CD4-positive, alpha-beta memory T cell (primary cell): ENCODE data around the gene EXOC3L1. TPM values are rescaled to one million over a fixed set of nuclear protein-coding genes. Genes with fewer than 3 reads are reported as not detected.

Source experiments
- CTCF ChIA-PET: fragments of 350-600 bp; sonication (Branson Sonifier 250); formaldehyde crosslinking; loops from one replicate; lab custom pipeline; 2021; ENCODE audit warnings: inconsistent platforms; ENCODE audit not compliant: partially characterized antibody; lab: Charles Lee
- POLR2A ChIA-PET: fragments of 350-600 bp; sonication (Branson Sonifier 250); formaldehyde crosslinking; loops from one replicate; lab custom pipeline; 2021; ENCODE audit not compliant: partially characterized antibody; lab: Charles Lee
- DNase-seq, 5 donors: peaks; one replicate each; pipeline versions ENCODE4 v3.0.0 to v3.0.0-alpha.2; 2020 to 2022; ENCODE audit warnings: mixed read lengths in 1 of 5
- H3K27ac ChIP-seq: one replicate; pipeline ENCODE4 v1.7.0; 2013; ENCODE audit warnings: low read depth, low read length
- H3K27me3 ChIP-seq: 2 replicates; pipeline ENCODE4 v1.7.0; 2013; ENCODE audit warnings: mild to moderate bottlenecking, low read length, moderate library complexity; ENCODE audit not compliant: insufficient read depth
- H3K36me3 ChIP-seq: 2 replicates; pipeline ENCODE4 v1.7.0; 2013; ENCODE audit warnings: mild to moderate bottlenecking, low read length, moderate library complexity; ENCODE audit not compliant: insufficient read depth
- H3K4me1 ChIP-seq: 2 replicates; pipeline ENCODE4 v1.7.0; 2013; ENCODE audit warnings: mild to moderate bottlenecking, low read length, moderate library complexity; ENCODE audit not compliant: insufficient read depth
- H3K4me3 ChIP-seq, 2 donors: one replicate each; pipeline ENCODE4 v1.7.0; 2013; ENCODE audit warnings: low read length in 2 of 2, mild to moderate bottlenecking in 1 of 2
- H3K9me3 ChIP-seq, 2 donors: one replicate each; pipeline ENCODE4 v1.7.0; 2013; ENCODE audit warnings: low read length in 2 of 2, control low read depth in 1 of 2; ENCODE audit not compliant: control insufficient read depth in 1 of 2
- H3K27ac Mint-ChIP-seq, 7 donors: one replicate each; pipeline ENCODE4 v1.8.0; 2020 to 2021; ENCODE audit warnings: mixed read lengths in 7 of 7, mild to moderate bottlenecking in 6 of 7, inconsistent platforms in 3 of 7, moderate library complexity in 3 of 7
- H3K27me3 Mint-ChIP-seq, 2 donors: one replicate each; pipeline ENCODE4 v1.8.0; 2020 to 2021; ENCODE audit warnings: mixed read lengths in 2 of 2
- H3K36me3 Mint-ChIP-seq, 2 donors: one replicate each; pipeline ENCODE4 v1.8.0; 2020 to 2021; ENCODE audit warnings: mixed read lengths in 2 of 2, inconsistent platforms in 1 of 2, mild to moderate bottlenecking in 1 of 2
- H3K4me1 Mint-ChIP-seq, 4 donors: one replicate each; pipeline ENCODE4 v1.8.0; 2020 to 2021; ENCODE audit warnings: mixed read lengths in 4 of 4, mild to moderate bottlenecking in 1 of 4
- H3K4me3 Mint-ChIP-seq, 8 donors: one replicate each; pipeline ENCODE4 v1.8.0; 2020 to 2021; ENCODE audit warnings: mixed read lengths in 8 of 8, mild to moderate bottlenecking in 7 of 8, moderate library complexity in 6 of 8, inconsistent platforms in 3 of 8
- H3K9me3 Mint-ChIP-seq, 8 donors: one replicate each; pipeline ENCODE4 v1.8.0; 2020 to 2021; ENCODE audit warnings: mixed read lengths in 8 of 8, mild to moderate bottlenecking in 5 of 8, inconsistent platforms in 3 of 8, moderate library complexity in 1 of 8
- intact Hi-C: fragments of 100-400 bp; cut with micrococcal nuclease; formaldehyde crosslinking; loops from one replicate; pipeline ENCODE4 v1.15.1; 2023
- polyA plus RNA-seq, 2 donors: library from polyadenylated mRNA; unstranded; fragments of 300-500 nt; fragmentation: Illumina TruSeq; gene quantifications; one replicate each; pipeline ENCODE4 v1.2.3, GENCODE V29; 2021
- total RNA-seq, 2 experiments: library from RNA; stranded (reverse); gene quantifications; one replicate each; pipeline ENCODE4 v1.2.3, GENCODE V29; 2021

Gene EXOC3L1
- total and polyA plus RNA-seq, 4 experiments from 2014 or later: 0.21 TPM; not detected in 3

DNA sequence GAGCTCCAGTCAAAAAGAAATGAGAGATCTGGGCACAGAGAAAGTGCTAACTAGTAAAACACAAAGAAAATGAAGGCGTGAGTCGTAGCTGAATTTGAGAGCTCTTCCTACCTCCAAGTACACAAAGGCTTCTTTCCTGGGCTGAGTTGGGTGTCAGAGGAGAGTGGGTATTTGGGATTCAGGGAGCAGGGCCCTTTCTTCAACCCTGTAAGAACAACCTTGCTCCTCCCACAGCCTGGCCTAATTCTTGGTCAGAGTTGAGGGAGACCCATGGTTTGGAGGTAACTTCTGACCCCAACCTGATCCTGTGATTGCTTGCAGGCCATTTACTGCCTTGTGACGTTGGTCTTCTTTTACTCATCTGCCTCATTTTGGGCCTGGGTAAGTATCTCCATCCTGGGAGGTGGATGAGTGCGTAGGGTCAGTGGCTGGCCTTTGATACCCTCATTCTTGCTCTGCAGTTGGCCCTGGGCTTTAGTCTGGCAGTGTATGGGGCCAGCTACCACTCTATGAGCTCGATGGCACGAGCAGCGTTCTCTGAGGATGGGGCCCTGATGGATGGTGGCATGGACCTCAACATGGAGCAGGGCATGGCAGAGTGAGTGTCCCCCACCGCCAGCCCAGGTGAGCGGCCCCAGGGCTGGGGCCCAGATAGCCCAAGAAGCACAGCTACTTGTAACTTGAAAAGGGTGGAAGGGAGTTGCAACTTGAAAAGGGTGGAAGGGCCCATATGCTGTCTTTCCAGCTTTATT lies 38.3 kb upstream of the EXOC3L1 start:
- Mint-ChIP-seq H3K36me3 (peaks cover 11 to 37% of the 10 kb centered on the region in 2 donors), H3K4me3 (peak overlapping the region; percentile 98 to 100 (median 100)), H3K9me3 (no peaks in the 10 kb centered on the region), H3K27me3 (no peaks in the 10 kb centered on the region), H3K27ac (peak overlapping the region; percentile 66 to 100 (median 98)), H3K4me1 (peaks cover 39 to 52% (median 50%) of the 10 kb centered on the region in 4 donors)
- H3K4me3 ChIP-seq: peak overlapping the region; percentile 73 to 99
- peak overlapping the region; percentile 88 for H3K27ac ChIP-seq
- DNase-seq: no peak
- CTCF ChIA-PET: interaction anchor here (0.6 to 2.4 kb wide), 4 partner anchors 10 to 211 kb away, joined by 3 to 15 read pairs (median 4); no protein-coding TSS in a partner anchor
- no peaks in the 10 kb centered on the region for H3K9me3 ChIP-seq
- POLR2A ChIA-PET: interaction anchor here (0.8 to 17.2 kb wide), 7 partner anchors 9 to 210 kb away, joined by 3 to 259 read pairs (median 11); partner anchors contain the start of genes ELMO3, FBXL8, FHOD1 and SLC9A5
- H3K4me1 ChIP-seq: peaks cover 45% of the 10 kb centered on the region
- peaks cover 39% of the 10 kb centered on the region for H3K36me3 ChIP-seq
- intact Hi-C loops: no loop called here
- H3K27me3 ChIP-seq: no peaks in the 10 kb centered on the region

DNA sequence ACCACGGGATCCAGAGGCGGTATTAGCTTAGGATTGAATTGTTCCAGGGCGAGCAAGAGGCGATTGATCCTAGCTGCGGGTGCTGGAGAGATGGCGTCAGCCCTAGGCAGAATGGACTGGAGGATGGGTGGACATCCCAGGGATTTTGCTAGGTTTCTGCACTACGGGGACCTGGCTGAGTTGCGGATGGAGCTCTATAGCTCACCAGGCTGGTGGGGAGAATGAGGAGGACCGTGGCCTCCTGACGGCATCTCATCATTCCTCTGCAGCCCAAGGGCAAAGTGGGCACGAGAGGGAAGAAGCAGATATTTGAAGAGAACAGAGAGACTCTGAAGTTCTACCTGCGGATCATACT lies 37.6 kb upstream of the EXOC3L1 start:
- Mint-ChIP-seq H3K36me3 (peaks cover 11 to 36% of the 10 kb centered on the region in 2 donors), H3K27me3 (no peaks in the 10 kb centered on the region), H3K9me3 (no peaks in the 10 kb centered on the region), H3K4me1 (peaks cover 43 to 58% (median 54%) of the 10 kb centered on the region in 4 donors), H3K27ac (peak overlapping the region; percentile 96 to 100 (median 99)), H3K4me3 (peak overlapping the region; percentile 98 to 100 (median 100))
- intact Hi-C loops: loop anchor here (1.0 to 2.0 kb wide), 7 partner anchors 9 to 335 kb away; partner anchors contain the start of genes CTCF, E2F4, FHOD1 and PLEKHG4
- CTCF ChIA-PET: interaction anchor here (0.6 to 2.4 kb wide), 8 partner anchors 11 to 249 kb away, joined by 3 to 15 read pairs (median 4); partner anchors contain the start of gene FHOD1
- no peaks in the 10 kb centered on the region for H3K27me3 ChIP-seq
- no peaks in the 10 kb centered on the region for H3K9me3 ChIP-seq
- no peak for DNase-seq
- POLR2A ChIA-PET: interaction anchor here (0.5 to 17.2 kb wide), 23 partner anchors 10 to 253 kb away, joined by 3 to 259 read pairs (median 4); partner anchors contain the start of genes ATP6V0D1, CBFB, E2F4 and ELMO3
- peaks cover 51% of the 10 kb centered on the region for H3K4me1 ChIP-seq
- peaks cover 38% of the 10 kb centered on the region for H3K36me3 ChIP-seq
- H3K4me3 ChIP-seq: peak overlapping the region; percentile 73 to 99
- H3K27ac ChIP-seq: peak overlapping the region; percentile 88

DNA sequence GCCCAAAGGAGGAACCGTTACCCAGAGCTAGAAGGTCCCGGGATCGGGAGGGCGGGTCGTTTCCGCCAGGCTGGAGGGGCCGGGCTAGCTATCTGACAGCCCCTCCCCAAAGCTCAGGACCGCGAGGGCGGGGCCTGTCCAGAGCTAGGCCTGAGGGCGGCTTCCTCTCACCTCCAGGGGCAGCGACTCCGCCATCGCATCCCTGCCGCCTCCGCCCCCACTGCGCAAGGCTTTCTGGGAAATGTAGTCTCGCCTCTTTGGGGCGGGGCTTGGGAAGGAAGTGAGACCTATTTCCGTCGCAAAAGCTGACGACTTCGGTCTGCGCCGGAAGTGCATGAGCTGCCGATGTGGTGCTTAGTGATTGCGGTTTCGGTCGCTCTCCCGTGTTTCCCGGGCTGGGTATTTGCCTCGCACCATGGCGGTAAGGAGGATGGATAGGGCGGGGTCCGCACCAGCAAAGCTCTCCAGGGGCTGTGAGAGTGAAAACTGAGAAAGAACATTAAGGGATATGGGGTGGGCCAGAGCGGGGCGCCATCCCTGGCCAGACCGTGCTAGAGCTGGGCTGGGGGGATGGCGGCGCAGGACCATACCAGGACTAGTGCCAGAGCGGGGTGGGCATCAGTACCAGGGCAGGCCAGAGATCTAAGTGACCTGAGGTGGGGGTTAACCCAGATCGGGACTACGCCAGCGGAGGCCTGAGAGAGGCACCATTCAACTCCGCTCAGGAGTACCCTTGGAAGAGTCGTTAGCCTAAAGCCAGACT lies 37.0 kb upstream of the EXOC3L1 start, which contains the start of gene TMEM208:
TSS of gene TMEM208 (plus strand) at position 327 of the 763 bp plus-strand sequence. CDS start at position 416, 89 bp downstream.
- Mint-ChIP-seq H3K27ac (peak within 1 kb of the TSS; percentile 96 to 100 (median 99)), H3K9me3 (no peaks in the 10 kb centered on the region), H3K4me3 (peak within 1 kb of the TSS; percentile 98 to 100 (median 100)), H3K27me3 (no peaks in the 10 kb centered on the region), H3K4me1 (peaks cover 43 to 58% (median 54%) of the 10 kb centered on the region in 4 donors), H3K36me3 (peaks cover 11 to 36% of the 10 kb centered on the region in 2 donors)
- ChIA-PET CTCF (interaction anchor here (0.6 to 2.4 kb wide), 12 partner anchors 9 to 249 kb away, joined by 3 to 15 read pairs (median 4); partner anchors contain the start of gene FHOD1), POLR2A (interaction anchor here (0.5 to 17.2 kb wide), 26 partner anchors 10 to 254 kb away, joined by 3 to 259 read pairs (median 4); partner anchors contain the start of genes ATP6V0D1, B3GNT9, CBFB and E2F4)
- Histone ChIP-seq H3K27ac (peak within 1 kb of the TSS; percentile 88), H3K27me3 (no peaks in the 10 kb centered on the region), H3K4me1 (peaks cover 51% of the 10 kb centered on the region), H3K4me3 (peak within 1 kb of the TSS; percentile 73 to 99), H3K36me3 (peaks cover 38% of the 10 kb centered on the region), H3K9me3 (no peaks in the 10 kb centered on the region)
- intact Hi-C loops: loop anchor here (1.0 to 2.0 kb wide), 7 partner anchors 9 to 335 kb away; partner anchors contain the start of genes CTCF, E2F4, FHOD1 and PLEKHG4
- peak; percentile 95 to 99 (median 97) for DNase-seq

DNA sequence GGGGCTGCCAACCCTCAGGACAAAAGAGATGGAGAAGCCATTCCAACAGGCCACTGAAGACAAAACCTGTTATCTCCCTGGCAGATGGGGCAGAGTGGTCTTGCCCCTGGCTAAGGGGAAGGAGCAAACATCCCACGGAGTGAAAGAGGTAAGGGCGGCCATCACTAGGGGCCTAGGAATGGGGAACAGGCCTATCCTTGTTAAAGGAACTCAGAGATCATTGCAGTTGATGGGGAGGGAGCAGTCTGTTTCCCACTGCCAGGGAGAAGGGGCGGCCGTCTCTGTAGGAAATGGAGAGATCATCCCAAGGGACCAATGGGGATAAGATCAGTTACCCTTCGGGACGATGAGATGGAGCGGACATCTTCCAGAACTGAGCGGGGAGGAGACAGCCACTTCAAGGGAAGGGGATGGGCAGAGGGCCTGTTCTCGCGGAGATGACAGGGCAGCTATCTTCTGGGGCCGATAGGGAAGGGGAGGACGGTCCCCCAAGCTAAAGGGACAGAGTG lies 36.4 kb upstream of the EXOC3L1 start:
- Histone ChIP-seq H3K9me3 (no peaks in the 10 kb centered on the region), H3K4me3 (peak overlapping the region; percentile 73 to 99), H3K27ac (peak overlapping the region; percentile 88), H3K27me3 (no peaks in the 10 kb centered on the region), H3K36me3 (peaks cover 32% of the 10 kb centered on the region), H3K4me1 (peaks cover 51% of the 10 kb centered on the region)
- CTCF ChIA-PET: interaction anchor here (0.7 to 2.4 kb wide), 11 partner anchors 9 to 248 kb away, joined by 3 to 15 read pairs (median 4); partner anchors contain the start of gene FHOD1
- H3K4me3 Mint-ChIP-seq: peak overlapping the region; percentile 98 to 100 (median 100)
- intact Hi-C loops: loop anchor here (2.0 kb wide), 4 partner anchors 34 to 66 kb away; partner anchors contain the start of genes E2F4 and PLEKHG4
- no peaks in the 10 kb centered on the region for H3K27me3 Mint-ChIP-seq
- H3K27ac Mint-ChIP-seq: peak overlapping the region; percentile 96 to 100 (median 99)
- peaks cover 11 to 36% of the 10 kb centered on the region in 2 donors for H3K36me3 Mint-ChIP-seq
- POLR2A ChIA-PET: interaction anchor here (0.8 to 17.2 kb wide), 21 partner anchors 11 to 254 kb away, joined by 3 to 259 read pairs (median 4); partner anchors contain the start of genes ATP6V0D1, B3GNT9, CBFB and E2F4
- peaks cover 43 to 58% (median 54%) of the 10 kb centered on the region in 4 donors for H3K4me1 Mint-ChIP-seq
- DNase-seq: no peak
- no peaks in the 10 kb centered on the region for H3K9me3 Mint-ChIP-seq

DNA sequence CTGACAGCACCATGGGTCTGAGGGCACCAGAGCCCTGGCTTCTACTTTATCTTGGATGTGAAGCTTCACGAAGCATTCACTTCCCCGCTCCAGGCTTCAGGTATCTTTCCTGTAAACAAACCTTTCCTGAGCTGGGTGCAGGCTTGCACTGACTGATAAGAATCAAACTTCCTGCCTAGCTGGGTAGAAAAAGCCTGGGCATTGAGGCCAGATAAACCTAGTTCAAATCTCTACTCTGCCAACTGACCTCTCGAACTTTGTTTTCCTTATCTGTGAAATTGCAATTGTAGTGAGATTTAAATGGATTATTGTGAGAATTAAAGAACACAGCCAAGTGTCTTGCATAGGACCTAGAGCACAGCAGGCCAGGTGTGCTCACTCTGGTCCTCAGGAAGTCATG lies 34.1 kb upstream of the EXOC3L1 start:
- H3K4me1 ChIP-seq: peaks cover 51% of the 10 kb centered on the region
- Mint-ChIP-seq H3K4me3 (peak overlapping the region; percentile 22 to 62 (median 29)), H3K27me3 (no peaks in the 10 kb centered on the region), H3K27ac (peak overlapping the region; percentile 43 to 96 (median 81)), H3K36me3 (peaks cover 13 to 17% of the 10 kb centered on the region in 2 donors), H3K4me1 (peaks cover 41 to 62% (median 55%) of the 10 kb centered on the region in 4 donors), H3K9me3 (no peaks in the 10 kb centered on the region)
- no peak overlapping the region for H3K4me3 ChIP-seq
- DNase-seq: no peak
- POLR2A ChIA-PET: interaction anchor here (0.7 to 17.2 kb wide), 9 partner anchors 9 to 65 kb away, joined by 3 to 259 read pairs (median 3); partner anchors contain the start of genes FBXL8, FHOD1, SLC9A5 and TRADD
- H3K27me3 ChIP-seq: no peaks in the 10 kb centered on the region
- H3K27ac ChIP-seq: peak overlapping the region; percentile 39
- no peaks in the 10 kb centered on the region for H3K9me3 ChIP-seq
- H3K36me3 ChIP-seq: peaks cover 10% of the 10 kb centered on the region
- CTCF ChIA-PET: interaction anchor here (1.0 to 1.6 kb wide), 5 partner anchors 12 to 206 kb away, joined by 3 to 8 read pairs (median 5); partner anchors contain the start of genes ELMO3 and FHOD1
- intact Hi-C loops: no loop called here
